GM19025 (cell line): ENCODE measurements around the gene PAK5.

Experiments
- ATAC-seq: cut with Tn5 transposase; IDR thresholded peaks from one replicate; pipeline ENCODE4 v1.9.1; 2021; ENCODE audit warnings: mild to moderate bottlenecking, low read depth, moderate library complexity; ENCODE audit not compliant: unreplicated experiment

PAK5 gene

GRCh38 chr20:9550283-9550682 lies 288.6 kb downstream of the PAK5 start:
- no peak for ATAC-seq

DNA sequence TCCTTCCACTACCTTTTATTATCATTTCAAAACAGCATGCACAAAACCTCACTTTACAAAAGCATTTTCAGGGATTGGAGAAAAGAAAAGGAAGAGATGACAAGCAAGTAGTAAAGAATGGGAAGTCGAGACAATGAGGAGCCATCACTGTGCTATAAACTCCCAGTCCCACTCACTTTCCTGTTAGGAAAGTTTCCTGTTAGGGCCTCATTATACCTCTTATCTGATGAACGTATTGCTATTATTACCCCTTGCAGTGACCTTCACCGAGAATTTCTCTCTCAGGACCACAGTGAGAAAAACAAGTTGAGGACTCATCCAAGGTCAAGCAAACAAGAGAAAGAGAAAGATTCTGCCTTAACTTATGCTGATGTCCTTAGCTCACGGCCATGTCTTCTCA lies 295.7 kb downstream of the PAK5 start:
- ATAC-seq: no peak

- ATAC-seq: no peak
Observed at GRCh38 chr20:9535449-9535848, 303.4 kb downstream of the PAK5 start.

DNA sequence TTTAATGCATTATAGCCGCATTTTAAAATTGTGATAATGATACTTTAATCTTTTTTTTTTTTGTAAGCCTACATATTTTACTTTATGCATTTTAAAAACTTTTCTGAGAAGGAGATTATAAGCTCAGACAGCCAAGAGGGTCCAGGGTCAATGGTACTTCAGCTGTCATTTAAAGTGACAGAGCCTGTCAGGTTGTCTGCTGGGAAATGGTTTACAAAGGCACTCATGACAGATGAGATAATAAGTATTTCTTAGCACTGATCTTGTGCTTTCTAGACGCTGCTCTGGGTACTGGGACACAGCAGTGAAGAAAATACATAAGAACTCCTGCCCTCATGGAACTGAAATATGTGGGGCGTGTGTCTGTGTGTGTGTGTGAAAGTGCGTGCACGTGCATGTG lies 304.9 kb downstream of the PAK5 start:
- ATAC-seq: no peak

GRCh38 chr20:9532069-9532838 lies 306.6 kb downstream of the PAK5 start:
- no peak for ATAC-seq

GRCh38 chr20:9531581-9531980 lies 307.3 kb downstream of the PAK5 start:
- no peak for ATAC-seq

DNA sequence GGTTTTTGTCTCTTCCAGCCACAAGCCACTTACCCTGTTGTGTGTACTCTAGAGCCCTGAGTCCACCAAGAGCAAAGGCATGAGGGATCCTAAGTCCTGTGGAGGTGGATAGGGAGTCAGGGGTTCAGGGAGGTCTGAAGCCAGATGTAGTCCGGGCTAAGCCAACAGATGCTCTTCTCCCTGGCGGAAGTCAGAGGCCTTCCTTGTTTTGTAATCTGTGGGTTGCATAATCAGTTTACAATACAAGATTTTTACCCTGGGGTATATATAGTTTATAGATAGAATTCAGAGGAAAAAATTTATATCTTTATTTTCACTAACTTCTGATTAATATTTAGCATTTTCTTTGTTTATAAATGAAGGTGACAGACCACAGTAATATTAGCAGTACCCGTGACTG lies 315.2 kb downstream of the PAK5 start:
- ATAC-seq: no peak

GRCh38 chr20:9520086-9520485 lies 318.8 kb downstream of the PAK5 start:
- ATAC-seq: no peak

DNA sequence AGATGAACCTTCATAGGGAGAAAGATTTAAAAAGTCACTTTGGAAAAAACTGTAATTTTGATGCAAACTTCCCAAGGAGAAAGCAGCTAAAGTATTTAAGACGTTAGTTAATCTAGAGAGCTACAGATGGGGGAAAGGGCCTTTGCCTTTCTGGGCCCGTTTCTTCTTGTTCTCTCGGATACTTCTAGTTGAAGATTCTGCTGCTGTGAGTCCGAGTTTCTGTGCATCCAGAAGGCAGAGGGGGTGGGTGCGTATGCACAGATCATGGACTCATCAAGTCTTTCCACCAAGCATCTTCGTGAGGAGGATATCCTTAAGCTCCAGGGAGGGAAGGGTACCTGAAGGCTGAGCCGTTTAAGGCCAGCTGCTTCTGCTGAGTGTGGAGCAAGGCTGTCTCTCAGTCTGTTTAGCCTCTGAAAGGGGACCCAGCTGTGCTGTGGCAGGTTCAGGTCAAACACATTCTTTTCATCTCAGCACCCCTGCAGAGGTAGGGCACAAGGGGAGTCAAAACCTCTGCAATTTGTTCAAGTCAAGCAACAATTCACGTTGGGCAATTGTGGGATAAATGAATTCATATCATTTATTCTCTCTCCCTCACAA lies 320.2 kb downstream of the PAK5 start:
- no peak for ATAC-seq

DNA sequence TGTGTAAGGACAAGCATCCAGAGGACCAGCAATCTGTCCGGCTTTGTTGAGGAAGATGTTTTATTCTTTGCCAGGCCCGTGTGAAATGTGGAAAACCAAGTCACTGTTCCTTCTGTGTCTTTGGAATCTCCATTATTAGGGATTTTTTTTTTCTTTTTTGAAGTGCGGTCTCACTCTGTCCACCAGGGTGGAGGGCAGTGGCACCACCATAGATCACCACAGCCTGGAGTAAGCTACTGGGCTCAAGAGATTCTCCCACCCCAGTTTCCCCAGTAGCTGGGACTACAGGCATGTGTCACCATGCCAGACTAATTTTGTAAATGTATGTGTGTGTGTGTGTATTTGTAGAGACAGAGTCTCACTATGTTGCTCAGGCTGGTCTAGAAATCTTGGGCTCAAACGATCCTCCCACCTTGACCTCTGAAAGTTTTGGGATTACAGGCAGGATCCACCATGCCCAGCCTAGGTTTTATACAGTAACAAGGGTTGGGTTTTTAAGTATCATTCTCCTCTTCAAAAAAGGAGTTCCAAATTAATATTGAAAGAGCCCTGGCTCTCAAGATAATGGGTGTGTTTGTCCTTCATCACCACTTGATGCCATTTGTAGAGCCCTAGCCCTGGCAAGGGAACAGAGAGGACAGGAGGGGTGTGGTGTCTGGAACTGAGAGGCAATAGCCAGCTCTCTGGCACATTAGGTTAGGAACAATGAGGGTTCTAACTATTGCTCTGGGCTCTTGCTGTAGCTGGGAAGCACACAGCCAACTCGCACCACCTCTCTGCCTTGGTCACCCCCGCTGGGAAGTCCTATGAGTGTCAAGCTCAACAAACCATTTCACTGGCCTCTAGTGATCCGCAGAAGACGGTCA lies 321.3 kb downstream of the PAK5 start:
- no peak for ATAC-seq

DNA sequence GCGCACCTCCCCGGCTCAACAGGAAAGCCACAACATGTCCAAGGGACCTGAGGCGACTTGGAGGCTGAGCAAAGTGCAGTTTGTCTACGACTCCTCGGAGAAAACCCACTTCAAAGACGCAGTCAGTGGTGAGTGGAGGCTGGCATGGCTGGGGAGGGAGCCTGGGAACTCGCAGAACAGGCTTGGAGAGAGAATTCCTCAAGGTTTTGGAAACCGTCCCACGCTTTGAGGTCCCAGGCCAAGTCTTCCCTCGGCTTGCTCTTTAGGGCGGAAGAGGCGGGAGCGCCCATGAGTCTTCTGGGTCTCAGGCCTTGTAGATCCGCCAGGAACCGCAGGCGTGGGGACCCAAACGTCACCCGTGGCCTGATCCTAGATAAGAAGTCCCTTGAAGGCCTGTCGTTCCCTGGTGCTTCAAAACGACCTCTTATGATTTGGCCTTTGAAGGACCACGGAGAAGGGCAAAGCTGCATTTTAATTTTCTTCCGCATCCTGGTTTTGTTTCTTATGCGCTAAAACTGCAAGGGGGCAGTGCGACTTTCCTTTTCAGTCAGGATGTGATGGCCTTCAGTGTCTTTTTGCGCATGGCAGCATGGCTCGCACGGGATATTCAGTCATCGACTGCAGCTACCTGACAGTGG lies 322.5 kb downstream of the PAK5 start:
- no peak for ATAC-seq

DNA sequence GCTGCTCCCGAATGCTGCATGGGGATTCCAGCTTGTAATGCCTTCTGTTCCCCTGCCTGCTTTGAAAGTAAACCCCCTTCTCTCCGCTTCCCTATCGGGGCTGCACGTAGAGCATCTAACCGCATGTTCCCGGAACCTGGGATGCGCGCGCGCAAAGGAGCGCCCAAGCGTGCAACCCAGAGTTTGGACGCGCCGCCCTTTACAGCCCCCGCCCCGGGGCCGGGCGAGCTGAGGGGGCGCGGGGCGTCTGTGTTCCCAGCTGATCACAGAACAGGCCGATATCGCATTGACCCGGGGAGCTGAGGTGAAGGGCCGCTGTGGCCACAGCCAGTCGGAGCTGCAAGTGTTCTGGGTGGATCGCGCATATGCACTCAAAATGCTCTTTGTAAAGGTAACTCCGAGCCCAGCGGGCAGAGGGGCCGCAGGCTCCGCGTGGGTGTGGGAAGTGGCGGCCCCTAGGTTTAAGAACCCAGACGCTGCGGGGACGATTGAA lies 323.1 kb downstream of the PAK5 start:
- ATAC-seq: no peak

GRCh38 chr20:9515214-9515585 lies 323.7 kb downstream of the PAK5 start:
- ATAC-seq: no peak

DNA sequence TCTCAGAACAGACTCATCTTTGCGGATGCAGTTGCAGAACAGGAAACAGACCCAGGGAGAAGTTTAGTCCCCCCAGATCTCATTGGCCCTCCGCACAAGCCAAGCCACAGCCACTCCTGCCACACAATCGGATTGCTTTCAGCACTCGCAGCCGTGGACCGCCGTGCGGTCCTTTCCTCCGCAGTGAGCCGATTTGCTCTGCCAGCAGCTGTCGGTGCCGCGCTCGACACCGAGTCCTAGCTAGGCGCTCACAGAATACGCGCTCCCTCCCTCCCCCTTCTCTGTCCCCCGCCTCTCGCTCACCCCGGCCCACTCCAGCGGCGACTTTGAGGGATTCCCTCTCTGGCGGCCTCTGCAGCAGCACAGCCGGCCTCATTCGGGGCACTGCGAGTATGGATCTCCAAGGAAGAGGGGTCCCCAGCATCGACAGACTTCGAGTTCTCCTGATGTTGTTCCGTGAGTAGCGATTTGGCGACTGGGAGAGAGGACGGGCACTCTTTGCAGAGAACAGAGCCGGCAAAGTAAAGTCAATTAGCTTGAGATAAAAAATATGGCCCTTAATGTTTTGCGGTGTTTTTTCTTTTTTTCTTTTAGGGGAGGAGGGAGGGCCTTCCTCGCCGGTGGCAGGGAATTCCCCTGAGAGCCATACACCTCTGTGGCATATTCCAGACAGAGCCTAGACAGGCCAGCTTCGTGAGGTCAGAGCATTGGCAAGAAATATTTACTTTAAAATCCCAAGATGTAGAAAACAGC lies 324.2 kb downstream of the PAK5 start, which contains the start of gene LAMP5:
LAMP5 (plus strand) TSS at position 130 of the 753 bp plus-strand sequence; CDS start at position 393, 263 bp downstream.
- no peak for ATAC-seq

DNA sequence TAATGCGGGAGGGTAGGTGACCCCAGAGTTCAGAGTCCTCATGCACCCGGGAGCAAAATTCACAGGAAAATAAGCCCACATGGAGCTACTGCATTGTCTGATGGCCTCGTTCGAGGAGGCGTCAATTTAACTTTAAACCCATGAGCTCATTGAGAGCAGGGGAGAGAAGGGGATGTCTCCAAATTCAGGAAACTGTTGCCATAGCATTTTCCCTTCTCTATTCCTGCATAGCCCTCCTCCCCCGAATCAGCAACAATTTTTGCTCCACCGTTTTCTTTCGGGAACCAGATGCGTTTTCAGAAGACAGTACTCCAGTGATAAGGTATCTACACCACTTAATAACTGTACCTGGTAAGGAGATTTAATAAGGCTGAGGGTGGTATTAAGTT lies 324.8 kb downstream of the PAK5 start:
- no peak for ATAC-seq

DNA sequence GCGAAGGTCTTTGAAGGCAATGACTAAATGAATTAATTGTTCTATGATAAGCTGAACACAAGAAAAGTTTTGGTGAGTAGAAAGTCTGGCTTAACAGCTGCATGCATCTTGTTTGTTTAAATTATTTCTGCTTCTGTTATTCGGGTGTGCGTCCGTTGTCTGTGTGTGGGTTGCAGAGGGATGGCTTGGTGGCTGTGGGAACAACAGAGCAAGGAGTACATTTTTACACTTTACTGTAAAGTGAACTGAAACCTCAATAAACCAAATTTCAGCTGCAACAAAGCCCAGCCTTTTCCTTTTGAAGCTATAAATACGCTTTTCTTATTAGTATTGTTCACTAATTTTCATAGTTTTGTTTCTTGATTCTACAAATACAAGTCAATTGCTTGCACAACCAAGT lies 328.0 kb downstream of the PAK5 start:
- ATAC-seq: no peak

- no peak for ATAC-seq
Observed at GRCh38 chr20:9509246-9509645, 329.6 kb downstream of the PAK5 start.

GRCh38 chr20:9508696-9509178 lies 330.1 kb downstream of the PAK5 start:
- no peak for ATAC-seq

GRCh38 chr20:9508240-9508661 lies 330.6 kb downstream of the PAK5 start:
- no peak for ATAC-seq
